MM.1S (cell line): ENCODE measurements around the gene ZNF808.
"Not testable (repeated sequence)": the region's sequence is repeated elsewhere in the genome, so short reads cannot be mapped to it uniquely, and the experiment has no call there.

Source experiments
- CTCF ChIP-seq: fragments of 300-600 bp; sonication (generic); IDR thresholded peaks from 2 replicates; pipeline ENCODE4 v1.5.1; 2016; ENCODE audit warnings: antibody characterized with exemption, low read length, mixed read lengths
- EZH2 ChIP-seq: fragments of 300-600 bp; sonication (generic); optimal IDR thresholded peaks from 2 replicates; pipeline ENCODE3; 2017; ENCODE audit warnings: low read depth, mild to moderate bottlenecking, antibody characterized with exemption, low read length, mixed read lengths

GRCh38 chr19:52569638-52569999, 42.2 kb downstream of the ZNF808 start:
- TF ChIP-seq CTCF, EZH2: not testable (repeated sequence)
